Activated CD8-positive, alpha-beta memory T cell treated with anti-CD3 and anti-CD28 coated beads, Interleukin-2, amount 50 U/mL, for 1 hour (primary cell): ENCODE measurements around the gene IL18RAP.

Source experiments
- DNase-seq: peaks from one replicate; pipeline ENCODE4 v3.0.0-alpha.2; 2020; ENCODE audit errors: extremely low read depth

IL18RAP gene

GRCh38 chr2:102423368-102423767, 408 bp downstream of the IL18RAP start:
- no peak for DNase-seq

GRCh38 chr2:102424754-102425153, 1.8 kb downstream of the IL18RAP start:
- DNase-seq: no peak

GRCh38 chr2:102425441-102426132, 2.6 kb downstream of the IL18RAP start:
- no peak for DNase-seq

GRCh38 chr2:102427249-102427648, 4.3 kb downstream of the IL18RAP start:
- no peak for DNase-seq

- no peak for DNase-seq
Observed at GRCh38 chr2:102428573-102428972, 5.6 kb downstream of the IL18RAP start.

GRCh38 chr2:102432386-102432785, 9.4 kb downstream of the IL18RAP start:
- no peak for DNase-seq

- no peak for DNase-seq
Observed at GRCh38 chr2:102433973-102434654, 11.2 kb downstream of the IL18RAP start.

GRCh38 chr2:102434655-102435381, 11.9 kb downstream of the IL18RAP start:
- DNase-seq: no peak

GRCh38 chr2:102435741-102436140, 12.8 kb downstream of the IL18RAP start:
- no peak for DNase-seq

- no peak for DNase-seq
Observed at GRCh38 chr2:102436323-102436722, 13.4 kb downstream of the IL18RAP start.

GRCh38 chr2:102437122-102437521, 14.2 kb downstream of the IL18RAP start:
- no peak for DNase-seq

GRCh38 chr2:102438111-102438510, 15.2 kb downstream of the IL18RAP start:
- no peak for DNase-seq

- no peak for DNase-seq
Observed at GRCh38 chr2:102438578-102438977, 15.6 kb downstream of the IL18RAP start.

- DNase-seq: no peak
Observed at GRCh38 chr2:102439065-102439695, 16.2 kb downstream of the IL18RAP start.

GRCh38 chr2:102442967-102443828, 20.2 kb downstream of the IL18RAP start:
- DNase-seq: no peak

GRCh38 chr2:102444233-102444632, 21.3 kb downstream of the IL18RAP start:
- no peak for DNase-seq

GRCh38 chr2:102446936-102447335, 24.0 kb downstream of the IL18RAP start:
- DNase-seq: no peak

- peak; percentile 17 for DNase-seq
Observed at GRCh38 chr2:102449370-102449974, 26.5 kb downstream of the IL18RAP start.

GRCh38 chr2:102451968-102452367, 29.0 kb downstream of the IL18RAP start:
- no peak for DNase-seq

GRCh38 chr2:102453501-102453900, 30.5 kb downstream of the IL18RAP start:
- DNase-seq: no peak
